ENCODE measurements around the gene BCAS3.

The BCAS3 gene

DNA sequence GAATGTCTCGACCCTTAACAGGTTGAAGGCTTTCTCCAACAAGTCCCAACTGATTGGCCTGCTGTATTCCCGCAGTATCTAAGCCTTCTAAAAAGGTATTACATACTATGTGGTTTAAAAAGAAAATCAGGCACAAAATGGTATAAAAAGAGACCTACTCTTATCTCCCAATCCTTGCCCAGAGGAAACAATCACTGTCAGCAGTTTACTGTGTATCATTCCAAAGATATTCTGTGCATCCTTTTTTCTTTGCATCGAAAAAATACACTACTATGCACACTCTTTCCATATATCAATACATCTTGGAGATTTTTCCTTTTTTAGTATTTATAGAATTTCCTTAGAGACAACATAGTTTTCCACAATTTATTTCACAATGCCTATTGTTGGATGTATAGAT, 603.2 kb downstream of the BCAS3 start:
- DNase-seq: no peak

DNA sequence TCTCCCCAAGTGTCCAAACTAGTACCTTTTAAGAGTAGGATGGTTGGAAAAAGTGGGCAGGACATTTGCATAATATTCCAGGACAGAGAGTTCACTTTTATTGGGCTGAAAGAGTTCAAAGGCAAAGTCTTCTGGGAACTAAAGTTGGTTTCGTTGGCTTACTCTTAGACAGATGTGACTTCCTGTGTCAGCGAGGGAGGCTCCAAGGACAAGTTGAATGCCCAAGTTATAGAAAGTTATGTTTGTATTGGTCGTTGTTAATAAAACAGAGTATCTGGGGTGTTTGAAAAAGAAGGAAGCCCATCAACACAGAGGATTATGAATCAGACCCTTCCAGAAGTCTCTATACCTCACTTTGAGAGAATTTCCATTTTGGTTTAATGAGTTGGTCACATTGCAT, 604.7 kb downstream of the BCAS3 start:
- no peak for DNase-seq

DNA sequence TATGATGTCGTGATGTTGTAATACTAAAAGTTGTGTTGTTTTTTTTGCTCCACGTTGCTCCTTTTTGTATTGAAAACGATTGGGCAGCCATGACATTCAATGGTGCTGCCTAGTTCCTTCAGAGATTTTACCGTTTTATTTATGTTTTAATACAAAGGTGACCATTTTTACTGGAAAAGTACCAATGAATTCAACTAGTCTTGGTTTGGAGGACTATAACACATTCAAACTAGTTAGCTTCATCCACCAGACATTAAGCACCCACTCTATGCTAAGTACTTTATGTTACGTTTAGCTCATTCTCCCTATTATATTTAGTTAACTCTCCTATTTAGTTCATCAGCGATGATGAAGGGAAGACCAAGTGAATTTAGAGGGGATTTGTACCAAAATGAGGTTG, 605.4 kb downstream of the BCAS3 start:
- DNase-seq: no peak

DNA sequence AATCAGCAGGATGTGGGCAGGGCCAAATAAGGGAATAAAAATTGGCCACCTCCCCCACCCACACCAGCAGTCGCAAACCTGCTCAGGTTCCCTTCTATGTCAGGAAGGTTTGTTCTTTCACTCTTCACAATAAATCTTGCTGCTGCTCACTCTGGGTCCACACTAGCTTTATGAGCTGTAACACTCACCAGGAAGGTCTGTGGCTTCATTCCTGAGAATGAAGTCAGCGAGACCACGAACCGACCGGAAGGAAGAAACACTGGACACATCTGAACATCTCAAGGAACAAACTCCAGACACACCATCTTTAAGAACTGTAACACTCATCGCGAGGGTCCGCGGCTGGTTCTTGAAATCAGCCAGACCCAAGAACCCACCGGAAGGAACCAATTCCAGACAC, 606.5 kb downstream of the BCAS3 start:
- no peak for DNase-seq

DNA sequence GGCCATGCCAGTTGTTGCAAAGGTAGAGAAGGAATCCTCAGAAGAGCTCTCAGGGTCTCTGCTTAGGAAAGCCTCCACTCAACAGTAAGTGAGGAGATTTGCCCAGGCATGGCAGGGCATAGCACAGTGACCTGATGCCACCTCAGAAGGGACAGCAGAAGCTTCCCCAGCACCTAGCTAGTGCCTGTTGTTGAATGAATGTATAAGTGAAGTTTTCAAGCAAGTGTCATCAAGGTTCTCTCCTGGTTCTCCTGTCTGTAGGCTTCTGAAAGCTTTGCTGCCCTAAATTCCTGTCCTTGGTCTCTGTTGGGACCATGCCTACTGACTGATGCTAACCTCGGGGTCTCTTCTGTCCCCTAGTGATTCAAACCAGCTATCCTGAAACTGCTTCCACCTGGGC, 607.1 kb downstream of the BCAS3 start:
- no peak for DNase-seq

DNA sequence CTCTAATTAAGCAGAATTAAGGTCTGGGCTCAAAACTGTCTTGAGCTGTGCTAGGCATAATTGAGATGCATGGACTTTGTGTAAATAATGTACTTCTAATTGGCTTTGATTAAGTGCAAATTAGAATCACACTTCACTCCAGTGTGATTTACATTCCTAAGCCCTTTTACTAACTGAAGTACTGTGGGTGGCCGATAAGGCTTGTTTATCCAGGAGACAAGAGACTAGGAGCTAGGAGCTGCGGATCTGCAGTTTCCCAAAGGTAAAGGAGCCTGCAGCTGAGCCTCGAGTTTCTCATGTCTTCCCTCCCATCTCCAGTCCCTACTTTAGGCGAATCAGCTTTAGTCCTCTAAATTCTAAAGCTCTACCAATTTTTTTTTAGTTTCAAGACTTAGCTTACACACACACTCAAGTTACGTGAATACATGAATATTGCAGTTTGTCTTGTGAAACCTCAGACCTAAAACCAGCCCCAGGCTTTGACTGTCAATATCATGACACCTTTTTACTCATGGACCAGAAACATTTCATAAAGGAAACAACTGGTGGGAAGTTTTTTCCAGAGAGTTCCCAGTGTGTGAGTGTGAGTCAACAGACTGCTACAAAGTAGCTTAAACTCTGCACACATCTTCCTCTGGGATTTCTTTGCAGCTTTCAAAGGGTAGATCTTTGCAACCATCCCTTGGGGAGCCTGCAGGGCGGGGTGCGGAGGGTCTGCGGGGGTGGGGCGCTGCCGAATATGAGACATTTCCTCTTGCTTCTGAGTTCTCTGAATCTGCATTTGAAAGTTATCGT, 608.1 kb downstream of the BCAS3 start:
- DNase-seq: no peak

DNA sequence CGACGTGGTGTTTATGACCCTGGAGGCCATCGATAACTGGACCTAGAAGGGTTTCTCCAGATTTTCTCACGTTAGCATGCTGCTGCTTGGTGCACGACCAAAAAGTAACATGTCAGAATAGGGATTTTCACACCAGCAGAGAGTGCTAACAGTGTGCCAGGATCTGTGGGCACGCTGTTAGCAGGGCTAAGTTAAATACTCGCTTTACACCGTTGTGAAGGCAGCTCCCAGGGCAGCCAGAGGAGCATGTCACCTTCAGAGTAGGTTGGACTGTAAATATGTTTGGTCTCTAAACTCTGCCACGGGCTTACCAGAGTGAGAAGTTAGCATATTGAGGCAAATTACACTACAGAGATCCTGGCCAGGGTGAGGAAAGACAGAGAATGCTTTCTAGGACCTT, 608.8 kb downstream of the BCAS3 start:
- no peak for DNase-seq

DNA sequence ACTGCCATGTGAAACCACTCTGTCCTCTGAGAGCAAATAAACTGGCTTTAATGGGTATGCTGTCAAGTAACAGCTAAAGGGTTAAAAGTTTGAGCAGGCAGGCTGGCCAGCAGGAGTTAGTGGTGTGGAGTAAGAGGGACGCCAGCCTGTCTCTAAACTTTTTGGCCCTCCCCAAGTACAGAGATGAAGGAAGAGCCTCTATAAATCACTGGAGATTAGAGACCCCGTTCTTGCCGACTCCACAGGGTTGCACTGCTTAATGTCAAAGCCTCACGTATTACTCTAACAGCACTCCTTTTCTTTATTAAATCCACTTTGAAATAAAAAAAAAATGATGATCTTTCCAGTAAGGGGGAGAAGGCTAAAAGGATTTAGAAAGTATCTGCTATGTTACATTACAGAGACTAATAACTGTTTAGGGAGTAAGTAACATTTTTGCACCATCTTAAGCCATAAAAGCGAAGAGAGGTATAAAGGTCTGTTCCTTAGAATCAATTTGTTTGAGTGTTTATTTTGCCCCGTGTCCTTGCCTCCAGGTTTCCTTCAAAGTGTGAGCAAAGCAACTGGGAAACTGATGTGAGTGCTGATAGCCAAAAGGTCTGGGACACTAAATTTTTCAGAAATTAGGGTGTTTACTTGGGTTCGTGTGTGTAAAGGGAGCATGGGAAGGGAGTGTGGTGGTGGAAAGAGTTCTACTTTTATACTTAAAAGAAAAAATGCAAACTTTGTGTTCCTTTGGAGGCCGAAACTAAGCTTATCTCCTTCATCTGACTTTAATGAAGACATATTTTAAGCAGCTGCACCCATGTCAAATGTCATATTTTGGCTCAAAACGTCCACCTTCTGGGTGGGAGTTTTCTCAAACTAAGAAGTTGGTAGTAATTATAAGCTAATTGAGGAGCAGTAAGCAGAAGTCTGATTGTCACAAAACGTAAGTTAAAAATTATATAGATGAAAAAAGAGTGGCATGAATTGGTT, 612.0 kb downstream of the BCAS3 start:
- no peak for DNase-seq

DNA sequence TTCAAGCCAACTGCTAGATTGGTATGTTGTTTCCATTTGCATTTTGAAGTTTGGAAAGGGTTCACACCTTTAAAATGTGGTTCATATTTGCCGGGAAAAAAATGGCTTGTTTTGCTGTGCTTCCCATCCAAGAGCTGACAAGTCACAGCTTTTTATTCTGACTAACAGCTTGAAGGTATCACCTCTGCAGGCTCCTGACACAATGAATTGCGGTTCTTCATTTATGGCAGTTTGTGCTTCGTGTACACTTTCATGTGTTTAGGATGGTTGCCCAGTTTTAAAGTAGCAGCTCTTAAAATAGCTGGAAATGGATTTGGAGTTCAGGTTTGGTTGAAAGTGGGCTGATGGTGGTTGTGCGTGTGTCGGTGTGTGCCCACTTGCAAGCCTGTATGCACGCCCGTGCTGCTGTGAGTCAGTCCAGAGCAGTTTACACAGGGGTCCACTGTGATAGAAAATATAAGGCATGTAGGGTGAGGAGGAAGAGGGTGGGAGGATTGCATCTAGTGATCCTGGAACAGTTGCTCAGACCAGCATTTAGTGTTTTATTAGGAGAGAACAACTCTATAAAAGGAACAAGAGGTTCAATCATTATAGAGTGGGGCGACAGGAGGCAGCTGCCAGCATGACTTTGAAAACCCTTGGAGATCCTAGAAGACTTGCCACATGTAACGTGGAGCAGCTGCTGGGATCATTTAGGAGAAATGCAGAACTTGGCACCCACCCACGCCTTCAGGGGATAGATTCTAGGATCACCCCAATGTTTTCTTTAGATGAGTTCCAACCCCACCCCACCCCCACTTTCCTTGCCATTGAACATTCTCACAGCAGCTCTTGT, 614.0 kb downstream of the BCAS3 start:
- no peak for DNase-seq

DNA sequence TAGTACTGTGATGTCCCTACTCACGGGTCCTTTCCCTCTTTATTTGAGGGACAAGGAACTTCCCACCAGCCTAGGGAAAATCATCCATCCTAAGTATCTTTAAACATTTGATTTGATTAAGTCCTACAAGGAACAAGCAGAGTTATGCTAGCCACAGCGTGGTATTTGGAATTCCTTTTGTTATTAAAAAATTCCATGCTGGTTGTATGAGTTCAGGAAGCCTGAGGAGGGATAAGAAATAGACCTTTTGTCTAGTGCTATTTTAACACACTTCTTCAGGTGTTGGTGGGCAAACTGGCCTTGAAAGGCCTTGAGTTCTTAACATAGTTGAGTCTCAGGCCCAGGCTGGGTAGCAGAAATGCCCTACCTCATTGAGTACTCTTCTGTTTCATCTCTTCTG, 616.6 kb downstream of the BCAS3 start:
- DNase-seq: no peak

DNA sequence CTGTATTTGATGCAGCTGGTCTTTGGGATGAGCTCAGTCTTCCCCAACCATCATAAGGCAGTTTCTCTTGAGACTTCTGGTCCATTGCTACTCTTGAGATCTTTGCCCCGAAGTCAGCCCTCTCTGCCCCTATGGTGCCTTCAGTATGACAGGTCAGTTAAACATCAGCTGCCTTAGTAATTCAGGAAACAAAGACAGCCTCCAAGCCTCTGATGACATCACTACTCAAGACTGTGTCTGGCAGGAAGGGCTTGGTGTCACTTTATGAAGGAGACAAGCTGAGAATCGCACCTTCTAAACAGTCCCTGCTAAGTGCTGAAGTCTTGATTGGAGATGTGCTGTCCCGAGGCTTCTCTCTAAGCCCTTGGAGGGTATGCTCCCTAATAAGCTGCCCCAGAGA, 617.1 kb downstream of the BCAS3 start:
- no peak for DNase-seq

DNA sequence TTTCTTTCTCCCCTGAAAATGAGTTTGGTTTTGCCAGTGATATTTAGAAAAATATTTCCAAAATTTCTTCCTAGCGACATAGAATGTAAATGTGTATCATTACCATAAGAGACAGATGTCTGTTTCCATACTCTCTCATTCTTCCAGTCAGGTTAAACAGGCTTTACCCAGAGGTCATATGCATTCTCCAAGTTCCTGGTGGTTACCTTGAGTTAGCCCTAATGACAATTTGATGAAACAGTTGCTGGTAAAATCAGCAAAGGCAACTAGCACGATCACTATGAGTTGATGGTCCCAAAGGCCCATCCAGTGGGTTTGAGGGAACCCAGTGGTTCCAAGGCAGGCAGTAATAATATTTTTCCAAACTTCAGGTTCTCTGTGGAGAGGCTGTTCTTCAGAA, 618.4 kb downstream of the BCAS3 start:
- no peak for DNase-seq

DNA sequence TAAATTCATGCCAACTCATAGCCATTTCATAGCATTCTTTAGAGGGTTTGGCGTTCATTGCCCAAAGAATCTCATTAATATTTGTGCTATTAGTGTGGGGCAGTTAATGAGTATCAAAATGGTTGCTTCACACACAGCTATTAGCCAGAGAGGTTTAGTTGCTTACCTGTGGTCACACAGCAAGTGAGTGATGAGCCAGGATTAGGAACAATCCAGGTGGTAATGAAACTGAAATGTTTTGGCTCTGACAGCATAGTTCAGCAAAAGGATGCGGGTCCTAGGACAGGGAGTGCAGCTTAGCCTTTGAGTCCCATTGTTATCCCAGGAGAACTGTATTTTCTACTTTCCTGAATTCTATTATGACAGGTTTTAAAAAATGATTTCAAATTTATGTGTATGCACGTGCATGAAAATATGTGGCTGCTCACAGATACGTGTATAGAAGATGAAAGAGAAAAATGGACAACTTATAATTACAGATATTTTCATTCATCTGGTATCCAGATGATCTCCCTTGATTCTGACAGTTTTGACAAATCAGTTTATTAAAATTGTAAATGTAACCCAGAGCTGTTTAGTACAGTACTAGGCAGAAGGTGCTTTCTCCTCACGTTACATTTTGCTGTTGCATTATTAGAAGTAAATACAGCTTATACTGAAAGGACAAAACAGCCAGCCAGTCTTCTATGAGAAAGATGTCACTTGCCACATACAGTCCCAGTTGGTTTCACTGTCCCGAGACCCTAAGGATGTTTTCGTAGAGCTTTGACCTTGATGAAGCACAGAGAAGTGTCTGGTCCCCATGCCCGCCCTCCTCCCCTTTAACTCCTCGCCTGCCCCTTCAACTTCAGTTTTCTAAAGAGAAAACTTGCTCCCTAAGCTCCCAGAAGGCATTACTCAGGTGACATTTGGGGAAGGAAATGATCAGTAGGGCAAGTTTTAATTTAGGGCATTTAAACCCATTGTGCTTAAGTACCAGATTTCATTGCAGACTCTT, 622.2 kb downstream of the BCAS3 start:
- DNase-seq: no peak

DNA sequence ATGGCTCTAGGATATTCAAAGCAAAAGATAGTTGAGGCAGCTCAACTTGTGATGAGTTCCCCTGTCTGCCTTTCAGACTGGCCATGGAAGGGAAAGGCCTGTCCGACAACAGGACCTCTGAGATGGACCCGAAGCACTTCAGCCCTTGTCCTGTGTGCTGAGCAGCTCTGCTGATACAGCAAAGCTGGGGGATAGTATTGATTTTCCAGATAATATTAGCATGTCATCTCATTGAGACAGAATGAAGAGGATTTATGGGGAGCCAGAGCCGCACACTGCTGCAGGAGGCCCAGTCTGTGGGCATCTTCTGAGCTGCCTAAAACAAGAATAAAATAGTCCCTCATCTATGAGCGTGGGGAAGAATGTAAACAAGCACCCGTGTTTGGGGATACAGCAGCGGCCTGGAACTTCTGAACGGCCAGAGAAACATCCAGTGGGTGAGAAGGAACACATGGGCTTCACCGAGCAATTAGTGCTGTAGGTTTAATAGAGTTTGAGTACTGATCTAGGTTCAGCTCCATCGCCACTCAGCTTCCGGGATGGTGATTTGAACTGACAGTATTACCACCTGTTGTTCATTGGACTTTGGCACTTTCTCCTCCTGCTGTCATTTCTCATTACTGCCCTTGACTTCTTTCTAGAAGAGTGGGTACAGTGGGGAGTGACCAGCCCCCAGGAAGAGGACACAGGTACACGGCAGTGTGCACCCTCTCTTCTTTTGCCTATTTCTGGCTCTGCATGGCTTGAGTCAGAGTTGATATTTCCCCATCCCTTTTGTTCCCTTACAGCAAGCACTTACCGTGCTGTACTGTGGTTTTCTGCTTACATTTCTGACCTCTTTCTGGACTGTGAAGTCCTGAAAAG, 625.5 kb downstream of the BCAS3 start:
- no peak for DNase-seq

DNA sequence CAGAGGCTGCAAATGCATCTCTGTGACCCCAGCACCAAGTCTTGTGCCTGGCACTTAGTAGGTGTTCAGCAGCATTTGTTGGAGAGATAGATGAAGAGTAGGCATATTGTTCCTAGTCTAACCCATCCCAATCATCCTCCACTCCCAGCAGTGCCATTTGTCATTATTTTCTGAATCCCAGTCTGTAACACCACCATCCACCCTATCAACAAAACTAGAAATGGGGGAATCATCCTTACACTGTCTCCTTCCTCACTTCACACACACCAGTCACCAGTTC, 626.1 kb downstream of the BCAS3 start:
- no peak for DNase-seq

DNA sequence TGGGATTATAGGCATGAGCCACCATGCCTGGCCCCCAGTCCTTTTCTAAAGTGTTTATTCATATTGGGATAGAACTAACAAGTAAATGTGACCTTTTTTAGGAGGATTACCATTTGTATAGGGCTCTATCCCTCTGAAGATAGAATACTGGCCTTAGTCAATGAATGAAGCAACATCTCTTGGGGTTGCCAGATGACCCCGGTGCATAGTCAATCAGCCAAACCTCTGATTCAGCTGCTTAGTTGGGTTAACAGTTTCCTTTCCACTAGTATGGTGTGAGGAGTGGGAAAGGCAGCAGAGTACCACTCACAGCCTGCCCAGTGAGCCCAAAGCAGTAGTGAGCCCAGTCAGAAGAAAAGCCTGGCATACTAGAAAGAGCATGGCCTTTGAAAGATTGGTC, 627.4 kb downstream of the BCAS3 start:
- DNase-seq: no peak

DNA sequence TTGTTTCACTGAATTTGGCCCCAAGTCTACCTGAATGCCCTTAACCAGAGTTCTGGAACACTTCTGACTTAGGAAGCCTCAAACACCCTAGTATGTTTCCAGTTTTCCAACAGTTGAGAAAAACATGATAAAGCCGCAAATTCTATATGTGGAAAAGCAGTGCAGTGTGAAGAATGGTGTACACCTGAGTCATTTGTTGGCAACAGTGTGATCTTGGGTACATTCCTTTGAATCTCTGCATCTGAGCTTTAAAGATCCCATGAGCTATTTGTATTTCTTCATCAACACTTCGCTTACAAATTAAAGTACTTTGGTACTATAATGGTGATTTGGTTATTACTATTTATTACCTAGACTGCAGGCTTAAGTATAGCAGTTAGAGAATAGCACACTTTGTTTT, 628.4 kb downstream of the BCAS3 start:
- no peak for DNase-seq

DNA sequence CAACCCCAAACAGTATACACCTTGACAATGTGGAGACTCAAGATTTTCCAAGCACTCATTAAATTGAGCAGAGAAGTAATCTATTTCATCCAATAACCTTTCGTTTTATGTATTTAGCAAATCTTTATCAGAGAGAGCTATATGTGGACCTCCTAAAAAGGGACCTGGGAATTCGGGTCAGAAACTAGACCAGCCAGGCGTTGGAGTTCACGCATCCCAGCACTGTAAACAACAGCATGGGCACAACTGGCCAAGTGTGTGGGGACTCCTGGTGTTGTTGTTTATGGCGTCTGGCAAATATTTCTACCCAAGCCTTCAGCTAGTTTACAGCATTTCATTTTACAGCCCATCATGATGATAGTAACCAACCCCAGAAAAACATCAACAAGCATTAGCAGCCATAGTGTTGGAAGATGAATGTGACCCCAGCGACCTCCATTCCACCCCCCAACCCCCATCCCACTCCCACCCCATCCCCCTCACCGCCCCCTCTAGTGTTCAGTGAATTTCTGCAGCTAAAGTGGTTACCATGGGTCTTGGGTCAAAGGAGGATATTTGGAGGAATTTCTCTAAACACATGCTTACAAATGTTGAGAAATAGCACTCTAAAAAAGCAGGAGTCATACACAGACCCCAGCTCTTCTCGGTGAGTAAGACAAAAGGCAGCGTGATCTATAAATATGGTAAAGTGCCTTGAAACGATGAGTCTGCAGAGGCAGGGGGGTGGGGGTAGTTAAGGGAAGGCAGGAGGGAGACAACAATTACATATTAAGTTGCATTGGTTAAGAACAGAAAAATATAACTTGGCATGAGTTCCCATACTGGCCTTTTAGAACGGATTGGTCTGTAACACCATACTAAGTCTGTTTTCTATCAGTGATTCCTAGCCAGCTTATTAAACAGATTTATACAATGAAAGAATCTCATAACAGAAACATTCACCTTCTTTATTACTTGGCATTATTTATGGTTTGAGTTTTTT, 630.5 kb downstream of the BCAS3 start:
- no peak for DNase-seq

DNA sequence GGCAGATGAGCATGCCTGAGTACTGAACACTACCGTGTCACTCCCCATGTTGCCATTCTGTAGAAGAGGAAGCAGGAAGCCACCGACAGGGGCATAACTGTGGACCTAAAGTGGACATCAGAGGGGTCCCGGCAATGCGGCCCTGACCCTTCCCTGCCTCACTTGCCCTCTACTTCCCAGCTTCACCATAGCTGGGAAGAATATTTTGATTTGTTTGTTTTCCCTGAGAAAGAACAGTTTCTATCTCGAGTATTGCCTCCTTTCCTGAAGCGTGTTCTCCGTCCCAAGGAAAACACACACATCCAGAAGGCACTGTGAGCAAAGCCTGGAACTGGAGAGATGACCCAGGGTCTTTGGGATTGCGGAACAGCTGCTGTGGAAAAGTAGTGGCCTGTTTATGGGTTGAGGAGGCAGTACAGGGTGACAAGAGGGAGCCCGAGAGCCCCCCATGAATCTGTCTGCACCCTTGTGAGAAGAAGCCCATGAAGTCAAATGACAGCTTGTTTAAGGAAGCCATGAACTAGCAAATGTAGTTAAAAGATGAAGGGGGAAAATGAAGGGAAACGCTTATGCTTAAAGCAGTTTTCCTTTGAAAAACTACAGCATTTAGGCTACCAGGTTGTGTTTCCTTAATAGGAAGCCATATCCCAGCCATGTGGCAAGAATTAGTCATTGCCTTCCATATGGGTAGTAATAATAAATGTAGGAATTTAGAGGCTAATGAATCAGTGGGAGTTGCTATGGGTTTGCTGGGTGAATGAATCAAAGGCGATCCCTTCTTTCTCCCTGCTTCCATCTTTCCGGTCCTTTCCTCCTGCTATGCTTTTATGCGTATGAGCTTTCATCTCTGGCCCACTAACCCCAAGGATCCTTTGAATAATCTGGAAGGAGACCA, 632.0 kb downstream of the BCAS3 start:
- DNase-seq: no peak
